Activated CD4-positive, alpha-beta T cell treated with anti-CD3 and anti-CD28 coated beads, Interleukin-2, amount 50 U/mL, for 4 hours (primary cell): Measurements from ENCODE around the gene RHEX.
"Not testable (repeated sequence)": the region's sequence is repeated elsewhere in the genome, so short reads cannot be mapped to it uniquely, and the experiment has no call there.

Experiments used
- DNase-seq, 2 experiments: peaks; one replicate each; pipeline ENCODE4 v3.0.0-alpha.2; 2020

RHEX gene

DNA sequence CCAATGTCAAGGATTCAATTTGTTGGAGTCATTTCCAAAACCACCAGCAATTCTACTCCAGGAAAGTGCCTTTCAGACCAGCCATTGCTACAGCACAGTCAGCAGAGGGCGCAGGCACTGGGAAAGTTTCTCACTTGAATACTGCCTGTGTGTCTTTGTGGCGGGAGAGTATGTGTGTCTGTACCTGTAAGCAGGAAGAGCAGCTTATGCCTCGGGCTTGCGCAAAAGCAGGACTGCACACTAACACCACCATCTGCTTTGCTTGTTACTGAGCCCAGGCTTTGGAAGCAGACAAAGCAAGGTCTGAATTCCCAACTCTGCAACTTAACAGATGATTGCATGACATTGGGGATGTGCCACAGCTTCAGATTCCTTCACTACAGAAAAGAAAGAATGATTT is 22.3 kb upstream of the RHEX start:
- DNase-seq: peak; percentile 52 to 60

DNA sequence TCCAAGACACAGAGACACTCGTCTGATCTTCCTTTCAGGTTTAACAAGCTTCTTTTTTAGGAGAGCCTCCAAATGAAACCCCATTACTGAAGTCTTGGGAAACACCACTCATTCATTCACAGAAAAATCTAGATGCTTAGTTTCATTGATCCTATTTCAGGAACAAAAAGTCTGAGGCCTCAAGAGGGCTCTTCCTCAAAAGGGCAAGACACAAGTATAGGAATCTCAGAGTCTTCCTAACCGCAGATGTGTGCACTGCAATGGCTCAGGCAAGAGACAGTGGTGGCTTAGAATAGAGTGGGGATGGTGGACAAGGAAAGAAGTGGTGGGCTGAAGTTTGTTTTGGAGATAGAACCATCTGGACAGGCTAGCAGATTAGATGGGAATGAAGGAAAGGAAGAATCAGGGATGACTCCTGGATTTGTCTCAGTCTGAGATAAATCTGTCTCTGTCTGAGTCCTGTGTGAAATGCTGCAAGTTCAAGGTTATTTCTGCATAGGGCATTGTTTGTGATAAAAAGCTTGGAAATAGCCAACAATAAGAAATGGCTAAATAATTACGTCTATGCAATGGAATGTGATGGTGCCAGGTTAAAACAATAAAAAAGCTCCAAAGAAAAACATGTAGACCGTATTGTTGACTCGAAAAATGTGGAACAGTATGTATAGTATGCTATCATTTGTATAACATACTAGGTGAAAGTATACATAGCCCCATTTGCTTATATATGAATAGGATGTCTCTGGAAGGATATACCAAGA is 20.4 kb upstream of the RHEX start:
- no peak for DNase-seq

DNA sequence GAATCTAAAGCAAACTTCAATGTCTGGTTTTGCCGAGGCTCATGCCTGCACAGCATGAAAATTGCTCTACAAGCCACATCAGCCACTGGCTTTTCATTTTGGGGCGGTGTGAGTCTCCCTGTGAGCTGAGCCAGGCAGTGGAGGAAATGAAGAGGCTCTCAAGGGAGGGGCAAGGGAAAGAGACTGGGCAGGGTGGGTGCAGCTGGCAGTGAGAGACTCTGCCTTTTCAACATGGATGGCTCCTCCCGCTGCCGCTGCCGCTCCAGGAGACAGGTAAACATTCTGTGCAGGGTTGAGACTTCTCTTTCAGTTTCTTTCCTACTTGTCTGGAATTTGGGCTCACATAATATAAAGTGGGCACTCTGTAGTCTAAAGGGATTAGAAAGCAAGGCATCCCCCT is 17.9 kb upstream of the RHEX start:
- no peak for DNase-seq

DNA sequence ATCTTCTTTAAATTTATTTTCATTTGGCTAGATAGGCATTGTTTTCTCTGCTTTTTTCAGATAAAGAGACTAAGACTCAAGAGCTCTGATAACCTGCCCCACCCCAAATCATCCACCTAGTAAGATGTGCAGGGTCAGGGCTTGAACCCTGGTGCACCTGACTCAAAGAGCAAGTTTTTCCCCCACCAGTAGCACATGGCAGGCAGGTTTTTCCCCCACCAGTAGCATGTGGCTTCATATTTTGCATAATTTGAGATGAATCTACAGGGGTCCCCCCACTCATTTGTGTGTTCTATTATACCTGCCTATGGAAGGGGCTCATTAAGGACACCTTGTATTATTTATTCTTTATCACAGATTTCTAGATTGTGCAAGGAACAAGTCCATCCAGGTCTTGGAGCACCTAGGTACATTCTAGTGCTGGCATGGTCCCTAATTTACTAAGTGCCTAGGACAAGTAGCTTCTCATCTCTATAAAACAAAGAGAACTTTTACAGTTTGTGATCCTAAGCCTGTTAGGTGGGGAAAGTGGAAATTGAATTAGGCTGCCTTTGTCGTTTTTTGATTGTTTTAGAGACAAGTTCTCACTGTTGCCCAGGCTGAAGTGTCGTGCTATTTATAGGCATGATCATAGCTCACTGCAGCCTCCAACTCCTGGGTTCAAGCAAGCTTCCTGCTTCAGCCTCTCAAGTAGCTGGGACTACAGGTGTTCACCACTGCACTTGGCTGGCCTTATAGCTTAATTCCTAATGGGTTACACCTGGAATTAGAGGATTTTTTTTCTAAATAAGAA is 16.1 kb upstream of the RHEX start:
- DNase-seq: no peak

DNA sequence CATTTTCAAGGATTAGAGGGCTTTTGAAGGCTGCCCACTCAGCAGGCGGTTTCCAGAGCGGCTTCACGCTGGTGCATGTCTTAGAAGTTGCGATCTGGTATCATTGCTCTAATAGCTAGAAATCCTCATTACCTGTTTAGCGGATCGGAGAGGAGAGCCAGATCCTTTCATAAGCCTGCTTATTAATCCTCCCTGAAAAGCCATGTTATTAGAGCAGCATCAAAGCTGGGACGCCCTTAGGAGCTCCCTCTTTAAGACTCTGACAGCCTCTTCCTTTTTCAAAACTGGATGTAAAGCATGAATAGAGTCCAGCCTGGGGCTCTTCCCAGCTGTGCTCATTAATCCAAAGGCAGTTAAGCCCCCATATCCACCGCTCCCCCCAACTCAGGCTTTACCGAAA is 15.4 kb upstream of the RHEX start:
- no peak for DNase-seq

DNA sequence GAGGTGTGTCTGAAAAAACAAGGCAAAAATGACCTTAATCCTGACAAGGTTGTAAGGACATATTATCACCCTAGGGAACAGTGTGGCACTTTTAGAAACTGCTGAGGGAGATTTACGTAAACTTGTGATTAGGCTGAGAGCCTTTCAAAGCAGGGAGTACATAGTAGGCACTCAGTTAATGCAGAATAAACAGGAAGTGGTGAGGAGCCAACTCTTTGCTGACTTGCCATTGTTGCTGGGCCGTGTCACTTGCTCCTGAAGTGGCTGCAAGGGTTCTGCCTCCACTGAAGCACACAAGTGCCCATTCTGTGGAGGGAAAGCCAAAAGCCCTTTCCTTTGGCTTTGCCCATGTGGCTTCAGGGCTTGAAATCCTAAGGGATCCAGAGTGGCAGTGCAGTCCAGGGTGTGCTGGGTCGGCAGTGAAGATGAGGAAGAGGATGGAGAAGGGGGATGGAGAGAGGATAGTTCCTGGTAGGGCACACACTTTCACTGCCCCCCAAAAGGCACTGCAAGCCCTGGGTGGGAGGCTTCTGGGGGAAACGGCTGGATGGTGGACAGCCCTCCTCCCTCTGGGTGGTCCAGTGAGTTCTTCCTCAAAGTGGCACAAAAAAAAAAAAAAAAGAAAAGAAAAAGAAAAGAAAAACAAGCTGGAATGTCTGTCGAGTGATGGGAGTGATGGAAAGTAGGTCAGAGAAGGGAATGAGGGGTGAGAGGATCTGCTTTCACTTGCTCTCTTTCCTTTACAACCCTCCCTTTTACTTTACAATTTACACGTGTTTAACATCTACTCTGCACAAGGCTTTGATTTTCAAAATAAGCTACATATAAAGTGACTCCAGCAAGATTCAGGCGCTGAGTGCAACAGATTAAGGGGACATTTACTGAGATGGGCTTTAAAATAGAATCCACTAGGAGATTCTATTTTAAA is 13.7 kb upstream of the RHEX start:
- DNase-seq: no peak

DNA sequence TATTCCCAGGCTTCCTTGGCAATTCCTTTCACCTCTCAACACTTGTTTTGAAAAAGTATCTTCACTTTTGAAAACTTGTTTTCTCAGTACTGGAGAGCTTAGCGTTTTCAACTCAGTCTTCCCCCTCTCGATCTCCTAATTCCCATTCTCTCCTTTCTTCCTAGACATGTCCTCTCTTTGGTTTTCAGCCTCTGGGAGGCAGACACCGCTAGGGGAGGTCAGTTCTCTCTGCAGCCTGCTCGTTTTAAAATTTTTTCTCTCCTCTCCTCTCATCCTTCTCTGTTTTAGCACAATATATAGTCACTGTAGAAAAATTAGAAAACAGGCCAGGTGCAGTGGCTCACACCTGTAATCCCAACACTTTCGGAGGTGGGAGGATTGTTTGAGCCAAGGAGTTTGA is 12.6 kb upstream of the RHEX start:
- no peak for DNase-seq

DNA sequence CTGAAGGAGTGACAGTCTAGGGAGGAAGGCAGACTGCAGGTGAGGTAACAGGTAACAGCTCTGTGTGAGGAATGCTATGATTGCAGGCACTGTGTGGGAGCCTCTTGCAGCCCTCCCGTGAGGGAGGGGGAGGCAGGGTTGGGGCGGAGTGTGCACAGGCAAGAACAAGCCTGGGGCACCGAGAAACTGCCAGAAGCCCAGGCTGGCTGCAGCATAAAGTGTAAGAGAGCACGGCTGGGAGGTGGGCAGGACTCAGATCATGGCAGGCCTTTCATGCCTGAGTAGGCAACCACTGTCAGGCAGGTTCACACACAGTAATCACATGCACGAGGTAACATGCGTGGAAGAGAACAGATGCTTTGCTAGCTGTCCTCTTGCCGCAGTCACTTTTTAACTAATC is 11.3 kb upstream of the RHEX start:
- DNase-seq: no peak

DNA sequence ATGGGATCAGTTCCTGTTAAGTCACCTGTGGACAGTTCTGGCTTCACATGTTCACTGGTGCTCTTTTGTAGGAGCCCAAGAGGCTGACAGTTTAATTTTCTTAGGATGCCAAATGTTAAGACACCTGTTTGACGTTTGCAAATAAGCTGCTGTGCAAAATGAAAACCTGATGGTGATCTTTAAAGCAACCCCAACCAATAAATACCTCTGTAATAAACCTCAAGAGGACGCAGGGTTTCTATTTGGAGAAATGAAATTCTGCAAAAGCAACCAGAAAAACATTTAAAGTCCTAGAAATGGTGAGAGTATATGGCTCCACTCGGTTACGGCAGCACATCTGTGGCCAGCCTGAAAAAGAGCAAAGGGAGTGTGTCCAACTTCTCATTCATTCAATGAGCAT is 5.7 kb upstream of the RHEX start:
- no peak for DNase-seq

DNA sequence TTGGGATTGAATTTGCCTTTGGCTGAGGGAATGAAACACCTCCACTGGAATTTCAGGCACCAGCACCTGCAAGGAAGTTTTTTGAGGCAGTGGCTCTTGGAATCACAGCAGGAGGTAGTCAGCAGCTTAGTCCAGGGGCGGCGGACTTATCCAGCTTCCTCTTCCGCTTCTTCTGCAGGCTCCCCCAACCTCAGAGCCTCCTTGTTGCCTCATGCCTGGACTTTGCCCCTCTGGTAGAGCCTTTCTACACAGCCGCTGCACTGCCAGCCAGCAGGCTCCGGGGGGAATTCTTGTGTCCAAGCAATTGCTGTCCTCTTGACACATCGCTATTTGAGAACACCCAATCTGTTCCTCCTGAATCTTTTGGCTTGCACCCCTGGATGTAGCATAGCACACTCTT is 4.4 kb upstream of the RHEX start:
- no peak for DNase-seq

DNA sequence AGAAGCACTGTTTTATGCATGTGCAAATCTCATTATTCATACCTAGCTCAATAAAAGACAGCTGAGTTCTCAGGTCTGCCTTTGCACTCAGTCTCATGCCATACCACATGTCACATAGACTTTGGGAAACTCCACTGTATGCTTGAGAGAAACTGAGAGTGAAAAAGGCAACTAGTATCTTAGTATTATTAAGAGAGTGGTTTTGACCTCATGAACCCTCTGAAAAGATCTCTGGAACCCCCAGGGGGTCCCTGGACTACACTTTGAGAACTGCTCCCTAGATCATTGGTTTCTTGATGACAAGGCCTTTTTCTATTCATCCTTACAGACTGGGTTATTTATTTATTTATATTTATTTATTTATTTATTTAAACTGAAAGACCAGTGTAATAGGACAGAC is 3.7 kb upstream of the RHEX start:
- no peak for DNase-seq

DNA sequence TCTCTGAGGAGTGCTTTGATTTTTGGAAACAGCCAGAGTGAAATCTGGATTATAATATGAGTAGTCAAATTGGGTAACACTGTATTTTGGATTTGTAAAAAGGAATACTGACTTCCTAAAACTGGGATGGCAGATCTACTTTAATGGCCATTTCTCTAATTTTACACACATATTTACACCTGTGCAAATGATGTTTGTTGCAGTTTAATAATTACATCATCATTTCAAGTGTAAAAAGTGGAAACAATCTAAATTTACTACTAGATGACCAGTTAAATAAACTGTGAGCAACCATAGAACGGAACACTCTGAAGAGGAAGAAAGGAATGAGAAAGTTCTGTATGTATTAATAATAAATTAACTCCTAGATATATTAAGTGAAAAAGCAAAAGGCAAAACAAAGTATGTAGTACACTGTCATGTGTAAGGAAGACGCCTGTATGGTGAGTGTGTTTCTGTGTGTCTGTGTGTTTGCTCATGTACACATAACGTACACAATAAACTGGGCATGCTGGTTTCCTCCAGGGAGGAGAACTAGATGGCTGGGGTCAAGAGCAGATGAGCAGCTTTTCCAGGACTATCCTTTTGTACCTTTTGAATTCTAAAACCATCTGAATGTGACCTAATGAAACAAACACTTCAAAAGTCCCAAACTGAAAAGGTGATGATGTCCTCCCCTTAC is 2.9 kb upstream of the RHEX start:
- no peak for DNase-seq

DNA sequence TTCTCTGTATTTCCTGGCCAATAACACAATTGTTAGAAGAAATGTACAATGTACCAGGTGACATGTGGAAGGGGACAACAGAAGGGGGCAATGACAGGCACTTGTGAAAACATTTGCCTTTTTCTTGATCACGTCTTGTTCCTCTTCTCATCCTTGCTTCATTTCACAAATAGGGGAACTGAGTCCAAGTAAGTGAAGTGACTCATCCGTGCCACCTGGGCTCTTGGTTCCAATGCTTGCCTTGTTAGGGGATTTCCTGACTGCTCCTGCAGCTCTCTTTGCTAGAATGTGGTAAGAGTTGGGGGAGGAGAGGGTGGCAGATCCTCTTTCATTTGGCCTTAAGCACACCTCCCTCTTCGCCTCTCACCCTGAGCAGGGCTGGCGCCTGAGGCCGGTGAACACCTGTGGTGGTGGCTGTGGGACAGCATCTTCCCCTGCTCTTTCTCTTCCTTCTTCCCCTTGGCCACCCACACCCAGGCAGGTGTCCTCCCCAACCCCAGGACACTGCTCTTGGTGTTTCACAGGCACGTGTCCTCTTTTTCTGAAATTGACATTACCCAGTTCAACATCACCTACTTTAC is 2.2 kb upstream of the RHEX start:
- DNase-seq: peak; percentile 34 to 48

DNA sequence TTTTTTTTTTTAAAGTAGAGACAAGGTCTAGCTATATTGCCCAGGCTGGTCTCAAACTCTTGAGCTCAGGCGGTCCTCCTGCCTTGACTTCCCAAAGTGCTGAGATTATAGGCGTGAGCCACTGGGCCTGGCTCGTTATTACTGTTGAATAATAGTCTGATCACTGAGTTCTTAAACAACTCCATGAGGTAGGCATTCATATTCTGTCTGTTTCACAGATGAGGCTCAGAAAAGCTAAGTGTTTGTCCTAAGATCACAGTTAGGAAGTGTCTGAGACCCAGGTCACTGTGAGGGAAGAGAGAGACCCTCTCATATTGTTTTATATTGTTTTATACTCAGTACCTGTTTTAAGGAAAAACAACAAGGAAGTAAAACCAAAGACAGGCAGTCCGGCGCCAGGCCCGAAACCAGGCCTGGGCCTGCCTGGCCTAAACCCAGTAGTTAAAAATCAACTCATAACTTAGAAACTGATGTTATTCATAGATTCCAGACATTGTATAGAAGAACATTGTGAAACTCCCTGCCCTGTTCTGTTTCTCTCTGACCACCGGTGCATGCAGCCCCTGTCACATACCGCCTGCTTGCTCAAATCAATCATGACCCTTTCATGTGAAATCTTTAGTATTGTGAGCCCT is 625 bp upstream of the RHEX start:
- not testable (repeated sequence) for DNase-seq

DNA sequence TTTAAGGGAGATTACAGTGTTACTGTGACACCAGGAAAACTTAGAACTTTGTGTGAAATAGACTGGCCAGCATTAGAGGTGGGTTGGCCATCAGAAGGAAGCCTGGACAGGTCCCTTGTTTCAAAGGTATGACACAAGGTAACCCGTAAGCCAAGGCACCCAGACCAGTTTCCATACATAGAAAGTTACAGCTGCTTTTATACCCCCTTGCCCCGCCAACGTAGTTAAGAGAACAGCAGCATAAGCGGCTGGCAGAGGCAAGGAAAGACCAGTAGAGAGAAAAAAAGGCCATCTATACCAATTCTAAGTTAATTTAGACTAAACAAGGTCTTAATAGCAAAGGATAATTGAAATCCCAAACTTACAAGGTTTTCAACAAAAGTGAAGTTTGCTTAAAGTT is 643 bp downstream of the RHEX start:
- not testable (repeated sequence) for DNase-seq

DNA sequence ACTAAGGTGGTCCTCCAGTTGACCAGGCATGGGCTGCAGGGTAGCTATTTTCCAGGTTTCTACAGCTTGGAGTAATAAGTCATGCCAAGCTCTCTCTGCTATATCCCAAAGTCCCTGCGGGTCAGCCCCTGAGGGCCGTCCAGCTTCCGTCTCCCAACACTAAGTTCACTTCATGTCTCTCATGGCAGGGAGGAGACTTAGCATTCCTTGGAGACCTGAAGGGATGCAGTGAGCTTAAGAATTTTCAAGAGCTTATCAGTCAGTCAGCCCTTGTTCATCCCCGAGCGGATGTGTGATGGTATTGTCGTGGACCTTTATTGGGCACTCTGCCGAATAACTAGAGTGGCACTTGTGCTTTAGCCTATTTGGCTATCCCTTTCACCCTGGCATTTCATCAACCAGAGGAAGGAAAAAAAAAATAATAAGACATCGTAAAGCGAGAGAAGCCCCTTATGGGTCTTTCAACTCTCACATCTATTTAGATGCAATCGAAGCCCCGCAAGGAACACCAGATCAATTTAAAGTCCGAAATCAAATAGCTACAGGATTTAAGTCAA is 2.2 kb downstream of the RHEX start:
- DNase-seq: not testable (repeated sequence)

DNA sequence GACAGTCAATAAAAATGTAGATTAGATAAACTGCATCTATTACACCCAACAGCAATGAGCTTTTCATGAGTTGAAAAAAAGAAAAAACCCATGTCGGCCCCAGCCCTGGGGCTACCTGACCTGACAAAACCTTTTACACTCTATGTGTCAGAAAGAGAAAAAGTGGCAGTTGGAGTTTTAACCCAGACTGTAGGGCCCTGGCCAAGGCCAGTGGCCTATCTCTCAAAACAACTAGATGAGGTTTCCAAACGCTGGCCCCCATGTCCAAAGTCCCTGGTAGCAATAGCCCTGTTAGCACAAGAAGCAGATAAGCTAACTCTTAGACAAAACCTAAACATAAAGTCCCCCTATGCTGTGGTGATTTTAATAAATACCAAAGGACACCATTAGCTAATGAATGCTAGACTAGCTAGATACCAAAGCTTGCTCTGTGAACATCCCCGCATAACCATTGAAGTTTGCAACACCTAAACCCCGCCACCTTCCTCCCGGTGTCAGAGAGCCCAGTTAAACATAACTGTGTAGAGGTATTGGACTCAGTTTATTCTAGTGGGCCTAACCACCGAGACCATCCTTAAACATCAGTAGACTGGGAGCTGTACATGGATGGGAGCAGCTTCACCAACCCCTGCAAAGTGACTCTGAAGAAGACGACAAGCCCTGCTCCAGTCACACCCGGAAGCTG is 2.8 kb downstream of the RHEX start:
- not testable (repeated sequence) for DNase-seq

DNA sequence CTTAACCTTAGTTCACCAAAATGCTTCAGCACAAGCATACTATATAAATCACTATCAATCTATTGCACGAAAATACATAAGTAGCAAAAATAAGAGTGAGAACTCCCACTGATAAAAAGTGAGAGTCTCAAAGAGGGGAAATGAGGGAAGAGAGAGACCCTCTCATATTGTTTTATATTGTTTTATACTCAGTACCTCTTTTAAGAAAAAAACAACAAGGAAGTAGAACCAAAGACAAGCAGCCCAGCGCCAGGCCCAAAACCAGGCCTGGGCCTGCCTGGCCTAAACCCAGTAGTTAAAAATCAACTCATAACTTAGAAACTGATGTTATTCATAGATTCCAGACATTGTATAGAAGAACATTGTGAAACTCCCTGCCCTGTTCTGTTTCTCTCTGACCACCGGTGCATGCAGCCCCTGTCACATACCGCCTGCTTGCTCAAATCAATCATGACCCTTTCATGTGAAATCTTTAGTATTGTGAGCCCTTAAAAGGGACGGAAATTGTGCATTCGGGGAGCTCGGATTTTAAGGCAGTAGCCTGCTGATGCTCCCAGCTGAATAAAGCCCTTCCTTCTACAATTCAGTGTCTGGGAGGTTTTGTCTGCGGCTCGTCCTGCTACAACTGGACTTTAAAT is 5.4 kb downstream of the RHEX start:
- not testable (repeated sequence) for DNase-seq

DNA sequence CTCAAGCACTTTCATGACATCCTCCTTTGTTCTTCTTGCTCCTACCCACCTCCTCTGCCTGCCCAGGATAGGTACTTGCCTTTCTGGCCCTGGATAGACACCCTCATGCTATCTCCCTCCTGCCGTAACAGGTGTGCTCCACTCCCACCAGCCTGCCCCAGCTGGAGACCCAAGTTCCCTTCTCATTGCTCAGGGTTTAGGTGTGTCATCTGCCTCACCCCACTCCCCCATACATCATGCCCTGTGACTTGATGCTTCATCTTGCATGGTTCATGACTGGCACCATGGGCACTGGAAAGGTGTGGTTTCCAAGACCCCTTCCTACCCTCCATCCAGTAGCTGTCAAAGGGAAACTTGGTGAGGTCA is 5.9 kb downstream of the RHEX start:
- no peak for DNase-seq

DNA sequence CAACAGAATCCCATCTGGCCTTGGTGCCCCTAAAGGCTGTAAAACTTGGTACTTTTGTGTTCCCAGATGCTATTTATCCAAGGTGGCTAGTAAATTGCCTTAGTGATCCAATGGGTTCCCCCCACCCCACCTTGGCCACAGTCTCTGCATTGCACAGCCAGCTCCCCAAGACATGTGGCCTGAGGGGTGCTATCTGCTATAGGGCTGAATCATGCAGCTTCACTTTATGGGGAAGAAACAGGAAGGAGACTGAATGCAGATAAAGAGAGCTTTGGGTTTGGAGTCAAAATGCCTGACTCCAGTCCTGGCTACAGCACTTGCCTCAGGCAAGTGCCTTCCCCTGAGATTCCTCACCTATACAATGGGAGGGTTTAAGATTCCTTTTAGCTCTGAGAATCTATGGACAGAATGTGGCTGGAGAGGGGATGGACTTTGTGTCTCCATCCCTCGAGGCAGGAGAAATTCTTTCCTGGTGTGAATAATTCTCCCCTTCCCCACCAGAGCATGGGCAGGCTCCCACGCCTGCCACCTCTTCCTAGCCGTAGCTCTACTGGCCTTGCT is 6.5 kb downstream of the RHEX start:
- no peak for DNase-seq
